ENCODE measurements around the gene PDXP.

DNA sequence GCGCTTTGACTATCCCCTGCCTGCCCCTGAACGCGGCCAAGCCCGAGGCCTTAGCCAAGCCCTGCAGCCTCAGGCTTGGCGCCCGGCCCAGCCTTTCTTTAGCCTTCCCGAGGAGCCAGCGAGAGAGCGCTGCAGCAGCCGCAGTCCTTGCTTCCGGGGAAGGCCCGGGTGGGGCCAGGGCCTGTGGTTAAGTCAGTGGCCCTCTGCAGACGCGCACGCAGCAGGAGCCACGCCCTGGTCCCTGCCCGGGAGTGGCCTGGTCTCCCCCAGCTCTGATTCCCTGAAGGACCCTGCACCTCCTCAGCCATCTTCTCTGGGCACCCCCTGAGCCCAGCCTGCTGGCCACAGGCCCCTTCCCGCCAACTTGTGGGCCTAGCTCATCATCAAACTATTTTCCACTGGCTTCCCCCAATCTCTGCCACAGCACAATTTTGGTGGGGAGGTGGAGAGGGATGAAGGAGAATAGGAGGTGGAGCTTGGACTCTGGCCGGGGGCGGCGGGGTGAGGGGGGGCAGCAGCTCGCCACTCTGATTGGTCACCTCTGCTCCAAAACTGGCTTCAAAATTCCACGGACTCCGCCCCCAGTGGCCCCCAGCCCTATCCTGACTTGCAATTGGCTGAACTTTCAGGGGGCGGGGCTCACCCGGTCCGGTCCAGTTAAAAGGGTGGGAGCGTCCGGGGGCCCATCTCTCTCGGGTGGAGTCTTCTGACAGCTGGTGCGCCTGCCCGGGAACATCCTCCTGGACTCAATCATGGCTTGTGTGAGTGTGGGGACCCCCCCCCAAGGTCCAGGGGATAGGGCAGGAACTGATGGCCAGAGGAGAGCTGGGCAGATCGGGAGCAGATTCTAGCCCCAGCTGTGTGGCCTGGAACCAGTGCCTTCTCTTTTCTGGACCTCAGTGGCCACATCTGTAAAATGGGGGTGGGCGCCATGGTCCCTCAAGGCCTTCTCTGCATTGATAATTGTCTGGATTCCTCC lies 16.7 kb downstream of the PDXP start, which contains the start of gene LGALS1:
- TF ChIP-seq, protein P1, sequence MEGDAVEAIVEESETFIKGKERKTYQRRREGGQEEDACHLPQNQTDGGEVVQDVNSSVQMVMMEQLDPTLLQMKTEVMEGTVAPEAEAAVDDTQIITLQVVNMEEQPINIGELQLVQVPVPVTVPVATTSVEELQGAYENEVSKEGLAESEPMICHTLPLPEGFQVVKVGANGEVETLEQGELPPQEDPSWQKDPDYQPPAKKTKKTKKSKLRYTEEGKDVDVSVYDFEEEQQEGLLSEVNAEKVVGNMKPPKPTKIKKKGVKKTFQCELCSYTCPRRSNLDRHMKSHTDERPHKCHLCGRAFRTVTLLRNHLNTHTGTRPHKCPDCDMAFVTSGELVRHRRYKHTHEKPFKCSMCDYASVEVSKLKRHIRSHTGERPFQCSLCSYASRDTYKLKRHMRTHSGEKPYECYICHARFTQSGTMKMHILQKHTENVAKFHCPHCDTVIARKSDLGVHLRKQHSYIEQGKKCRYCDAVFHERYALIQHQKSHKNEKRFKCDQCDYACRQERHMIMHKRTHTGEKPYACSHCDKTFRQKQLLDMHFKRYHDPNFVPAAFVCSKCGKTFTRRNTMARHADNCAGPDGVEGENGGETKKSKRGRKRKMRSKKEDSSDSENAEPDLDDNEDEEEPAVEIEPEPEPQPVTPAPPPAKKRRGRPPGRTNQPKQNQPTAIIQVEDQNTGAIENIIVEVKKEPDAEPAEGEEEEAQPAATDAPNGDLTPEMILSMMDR (IDR thresholded peaks at IDR 0.05), result peak in 3 of 6 experiments; percentile 13 to 43 (median 28)
- TF ChIP-seq POLR2A (IDR thresholded peaks at IDR 0.05), result peak in 2 of 4 donors; percentile 42 to 55

Measured in esophagus squamous epithelium (tissue), 4 donors.